ENCODE results near the gene RBM38. TPM values are rescaled to one million over a fixed set of nuclear protein-coding genes. Genes with fewer than 3 reads are reported as not detected.

RBM38 gene
- total and polyA plus RNA-seq, 2 of the 4 experiments (the other 2 are of a cell fraction) = 5.2 to 11.9 TPM

- H3K56ac ChIP-seq (ENCODE audit: extremely low read depth, insufficient read depth, low read length) = no peak overlapping the region
- no peak overlapping the region for H3K4me3 ChIP-seq (ENCODE audit: insufficient read depth, low read depth, low read length)
- H3K18ac ChIP-seq (ENCODE audit: low read depth, low read length) = no peak overlapping the region
- H3K4me2 ChIP-seq (ENCODE audit: low read depth, low read length) = no peak overlapping the region
- H2BK120ac ChIP-seq (ENCODE audit: low read depth, low read length) = no peak overlapping the region
- ChIA-PET POLR2A (ENCODE audit: unreplicated experiment) (no interaction called here), CTCF (no interaction called here)
- no peak overlapping the region for H4K5ac ChIP-seq (ENCODE audit: low read depth, low read length)
- peak; percentile 35; the same call in 1 of the 2 replicates for ATAC-seq (ENCODE audit: low read depth)
- no peak overlapping the region for H2AK9ac ChIP-seq (replicated peaks; ENCODE audit: low read depth, low read length, poor library complexity)
- H3K4ac ChIP-seq (ENCODE audit: low read depth, low read length) = no peak overlapping the region
- TF ChIP-seq, protein P1, sequence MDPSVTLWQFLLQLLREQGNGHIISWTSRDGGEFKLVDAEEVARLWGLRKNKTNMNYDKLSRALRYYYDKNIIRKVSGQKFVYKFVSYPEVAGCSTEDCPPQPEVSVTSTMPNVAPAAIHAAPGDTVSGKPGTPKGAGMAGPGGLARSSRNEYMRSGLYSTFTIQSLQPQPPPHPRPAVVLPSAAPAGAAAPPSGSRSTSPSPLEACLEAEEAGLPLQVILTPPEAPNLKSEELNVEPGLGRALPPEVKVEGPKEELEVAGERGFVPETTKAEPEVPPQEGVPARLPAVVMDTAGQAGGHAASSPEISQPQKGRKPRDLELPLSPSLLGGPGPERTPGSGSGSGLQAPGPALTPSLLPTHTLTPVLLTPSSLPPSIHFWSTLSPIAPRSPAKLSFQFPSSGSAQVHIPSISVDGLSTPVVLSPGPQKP (IDR thresholded peaks at IDR 0.05; ENCODE audit: borderline replicate concordance, low read depth, low read length) = no peak
- TF ChIP-seq MAZ (IDR thresholded peaks at IDR 0.05; ENCODE audit: borderline replicate concordance, low read depth, low read length) (no peak), SMC3 (IDR thresholded peaks at IDR 0.05; ENCODE audit: low read depth, low read length) (no peak), CEBPB (IDR thresholded peaks at IDR 0.05; ENCODE audit: low read depth, low read length) (no peak)
- H4K20me1 ChIP-seq (ENCODE audit: insufficient read depth, low read length) = no peaks in the 10 kb centered on the region
- no peak overlapping the region for H4K8ac ChIP-seq (ENCODE audit: low read depth in 2 of 2, low read length in 2 of 2)
- WGBS, 2 experiments (ENCODE audit: extremely low coverage in 2 of 2, insufficient read length in 1 of 2) = 60% methylated on average over 2 of the region's 14 CpGs; no CpG with 5 or more reads in 1 of the 2 experiments
- H2AK5ac ChIP-seq (ENCODE audit: low read depth, low read length) = no peak overlapping the region
- DNase-seq = no peak
- dilution Hi-C loops (cut with HindIII; ENCODE audit: low sequenced_read_pairs, unreplicated experiment) (no loop called here), in situ Hi-C loops (cut with MboI; ENCODE audit: low sequenced_read_pairs) (no loop called here), intact Hi-C loops (cut with micrococcal nuclease) (no loop called here)
- no peaks in the 10 kb centered on the region for H3K27me3 ChIP-seq (ENCODE audit: control insufficient read depth, insufficient read depth, low read length)
- H3K14ac ChIP-seq (replicated peaks; ENCODE audit: low read depth, low read length) = no peak overlapping the region
- H3K23ac ChIP-seq (ENCODE audit: low read depth, low read length) = no peak overlapping the region
- no peak overlapping the region for H2BK20ac ChIP-seq (ENCODE audit: low read depth, low read length)
- no peak overlapping the region for H3K9ac ChIP-seq (ENCODE audit: low read depth, low read length)
- no peak overlapping the region for H2AFZ ChIP-seq (replicated peaks; ENCODE audit: low read length, poor library complexity)
- no peaks in the 10 kb centered on the region; the same call in 1 of the 2 replicates for H3K9me1 ChIP-seq (ENCODE audit: insufficient read depth, low read length)
- H3K9me3 ChIP-seq (ENCODE audit: control insufficient read depth, insufficient read depth, low read length) = no peaks in the 10 kb centered on the region
- H2BK5ac ChIP-seq (ENCODE audit: low read depth, low read length, poor library complexity, severe bottlenecking) = no peak overlapping the region
- no peaks in the 10 kb centered on the region for H3K79me1 ChIP-seq (ENCODE audit: low read depth in 1 of 2, low read length in 2 of 2)
- no TSS peak for BruUV-seq (replicated peaks)
- H3K36me3 ChIP-seq (ENCODE audit: control insufficient read depth, insufficient read depth, low read length) = peaks cover 16% of the 10 kb centered on the region
- H4K91ac ChIP-seq (ENCODE audit: insufficient read depth, low read depth, low read length) = no peak overlapping the region
- no peak overlapping the region for H3K27ac ChIP-seq (ENCODE audit: insufficient read depth, low read length)
- H3K4me1 ChIP-seq (ENCODE audit: control insufficient read depth, insufficient read depth, low read length) = peaks cover 3% of the 10 kb centered on the region; the same call in 1 of the 2 replicates
- no peak overlapping the region for H2BK15ac ChIP-seq (ENCODE audit: low read depth, low read length)
Observed at GRCh38 chr20:57409672-57410397, 18.6 kb downstream of the RBM38 start.

All from IMR-90 (cell line).